ENCODE data around the gene PRMT1.

DNA sequence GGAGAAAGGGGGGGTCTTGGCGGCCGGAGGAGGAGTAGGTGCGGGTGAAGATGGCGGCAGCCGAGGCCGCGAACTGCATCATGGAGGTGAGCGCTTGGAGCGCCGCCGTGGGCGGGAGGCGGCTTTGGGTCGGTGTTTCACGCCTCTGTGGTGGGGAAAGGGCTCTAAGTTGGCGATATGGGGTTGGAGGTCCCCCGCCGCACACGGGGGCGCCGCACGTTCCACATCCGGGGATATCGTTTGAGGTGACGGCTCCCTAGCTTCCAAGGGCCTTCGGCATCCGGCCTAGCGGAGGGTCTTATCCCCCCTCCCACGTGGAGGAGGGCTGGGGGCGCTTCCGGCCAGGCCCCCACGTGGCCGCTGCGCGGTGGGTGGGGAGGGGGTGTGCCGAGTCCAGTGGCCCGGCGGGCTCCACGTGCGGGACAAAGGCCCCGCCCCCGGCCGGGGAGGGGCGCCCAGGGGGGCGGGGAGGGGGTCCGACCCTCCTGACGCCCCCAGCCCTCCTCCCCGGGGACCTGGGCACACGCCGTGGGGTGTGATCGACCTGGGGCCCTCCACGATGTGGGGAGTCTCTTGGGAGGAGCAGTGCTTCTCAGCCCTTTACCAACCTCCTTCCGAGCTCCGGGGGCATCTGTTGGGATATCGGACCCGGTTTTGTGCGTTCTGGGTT, at the start of gene PRMT1:
- TF ChIP-seq, protein P1, sequence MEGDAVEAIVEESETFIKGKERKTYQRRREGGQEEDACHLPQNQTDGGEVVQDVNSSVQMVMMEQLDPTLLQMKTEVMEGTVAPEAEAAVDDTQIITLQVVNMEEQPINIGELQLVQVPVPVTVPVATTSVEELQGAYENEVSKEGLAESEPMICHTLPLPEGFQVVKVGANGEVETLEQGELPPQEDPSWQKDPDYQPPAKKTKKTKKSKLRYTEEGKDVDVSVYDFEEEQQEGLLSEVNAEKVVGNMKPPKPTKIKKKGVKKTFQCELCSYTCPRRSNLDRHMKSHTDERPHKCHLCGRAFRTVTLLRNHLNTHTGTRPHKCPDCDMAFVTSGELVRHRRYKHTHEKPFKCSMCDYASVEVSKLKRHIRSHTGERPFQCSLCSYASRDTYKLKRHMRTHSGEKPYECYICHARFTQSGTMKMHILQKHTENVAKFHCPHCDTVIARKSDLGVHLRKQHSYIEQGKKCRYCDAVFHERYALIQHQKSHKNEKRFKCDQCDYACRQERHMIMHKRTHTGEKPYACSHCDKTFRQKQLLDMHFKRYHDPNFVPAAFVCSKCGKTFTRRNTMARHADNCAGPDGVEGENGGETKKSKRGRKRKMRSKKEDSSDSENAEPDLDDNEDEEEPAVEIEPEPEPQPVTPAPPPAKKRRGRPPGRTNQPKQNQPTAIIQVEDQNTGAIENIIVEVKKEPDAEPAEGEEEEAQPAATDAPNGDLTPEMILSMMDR (conservative IDR thresholded peaks at IDR 0.05), result no peak
- TF ChIP-seq ZFX (IDR thresholded peaks at IDR 0.05), result no peak
